HepG2 (cell line): Measurements from ENCODE around the gene CHRNB4. TPM values are rescaled to one million over a fixed set of nuclear protein-coding genes. Genes with fewer than 3 reads are reported as not detected.

Experiments used
- ARID5B ChIP-seq: IDR thresholded peaks from 2 replicates; pipeline ENCODE4 v1.4.0; 2020; ENCODE audit warnings: mild to moderate bottlenecking, missing genetic modification reagents
- ASH2L ChIP-seq: fragments of 300-600, 200-600 bp; sonication (generic); IDR thresholded peaks from 2 replicates; pipeline ENCODE4 v1.7.0; 2017; ENCODE audit warnings: low read depth, mild to moderate bottlenecking, moderate library complexity, mixed read lengths, low read length; ENCODE audit not compliant: insufficient read length
- BORCS8-MEF2B ChIP-seq: sonication (generic); formaldehyde crosslinking; IDR thresholded peaks from 2 replicates; pipeline ENCODE4 v1.8.0; 2022; ENCODE audit warnings: mild to moderate bottlenecking, missing genetic modification reagents
- ESRRA ChIP-seq: sonication (generic); formaldehyde crosslinking; IDR thresholded peaks from 2 replicates; pipeline ENCODE4 v1.5.1; 2020; ENCODE audit warnings: mild to moderate bottlenecking, low read depth, missing genetic modification reagents
- HNF4G ChIP-seq, 2 experiments: sonication (generic) in 1 of 2; formaldehyde crosslinking in 1 of 2; IDR thresholded peaks; 2 replicates each; pipeline versions ENCODE4 v1.4.0 to v1.6.1; 2011 to 2020; ENCODE audit warnings: borderline replicate concordance in 2 of 2, low read depth in 2 of 2, mild to moderate bottlenecking in 2 of 2, low read length in 1 of 2, missing genetic modification reagents in 1 of 2, moderate library complexity in 1 of 2
- NCOA1 ChIP-seq: sonication (generic); formaldehyde crosslinking; IDR thresholded peaks from 2 replicates; pipeline ENCODE4 v1.9.0; 2021; ENCODE audit warnings: missing genetic modification reagents
- NR2F1 ChIP-seq, 2 experiments: fragments of 450-650 bp in 1 of 2; formaldehyde crosslinking in 1 of 2; IDR thresholded peaks; 2 replicates each; pipeline versions ENCODE4 v1.5.0 to v1.6.1; 2016 to 2020; ENCODE audit warnings: mild to moderate bottlenecking in 1 of 2, missing compliant biosample characterization in 1 of 2, missing genetic modification reagents in 1 of 2, moderate library complexity in 1 of 2
- PAXIP1 ChIP-seq: sonication (generic); formaldehyde crosslinking; conservative IDR thresholded peaks from 2 replicates; pipeline ENCODE4 v1.4.0; 2020; ENCODE audit warnings: mild to moderate bottlenecking, missing genetic modification reagents, moderate library complexity
- SALL1 ChIP-seq: sonication (generic); formaldehyde crosslinking; IDR thresholded peaks from 2 replicates; pipeline ENCODE4 v1.8.0; 2022; ENCODE audit warnings: mild to moderate bottlenecking, missing genetic modification reagents
- SP4 ChIP-seq: sonication (generic); formaldehyde crosslinking; IDR thresholded peaks from 2 replicates; pipeline ENCODE4 v1.8.1; 2023; ENCODE audit warnings: mild to moderate bottlenecking, missing genetic modification reagents
- TBL1XR1 ChIP-seq: fragments of 150-350 bp; IDR thresholded peaks from 2 replicates; pipeline ENCODE4 v1.6.1; 2014; ENCODE audit warnings: borderline replicate concordance, low read length; ENCODE audit not compliant: partially characterized antibody
- TCF7 ChIP-seq: sonication (generic); IDR thresholded peaks from 2 replicates; pipeline ENCODE4 v1.6.1; 2016; ENCODE audit warnings: antibody characterized with exemption, low read depth
- ZFY ChIP-seq: sonication (generic); formaldehyde crosslinking; IDR thresholded peaks from 2 replicates; pipeline ENCODE4 v1.4.0; 2020; ENCODE audit warnings: missing genetic modification reagents
- ZNF232 ChIP-seq: sonication (generic); formaldehyde crosslinking; IDR thresholded peaks from 2 replicates; pipeline ENCODE4 v1.4.0; 2020; ENCODE audit warnings: missing genetic modification reagents, borderline replicate concordance
- ZNF34 ChIP-seq: sonication (generic); formaldehyde crosslinking; IDR thresholded peaks from 2 replicates; pipeline ENCODE4 v1.4.0; 2020; ENCODE audit warnings: mild to moderate bottlenecking, missing genetic modification reagents, borderline replicate concordance
- ZNF7 ChIP-seq: IDR thresholded peaks from 2 replicates; pipeline ENCODE4 v1.6.1; 2016; ENCODE audit warnings: missing biosample characterization, missing genetic modification reagents
- ZSCAN12 ChIP-seq: sonication (generic); formaldehyde crosslinking; IDR thresholded peaks from 2 replicates; pipeline ENCODE4 v1.9.0; 2021; ENCODE audit warnings: mild to moderate bottlenecking, missing genetic modification reagents
- polyA plus RNA-seq, 8 experiments: library from polyadenylated mRNA; depleted of rRNA in 3 of 8; stranded (reverse) in 7 of 8; unstranded in 1 of 8; fragments of >200 nt; fragmentation: Illumina TruSeq in 4 of 8; extraction: Trizol in 4 of 8; gene quantifications; 2 replicates each; pipeline versions ENCODE4 v1.2.1 to v1.2.3, GENCODE V29; 2011 to 2016; ENCODE audit warnings: low read depth in 4 of 8, missing spikeins in 1 of 8, mixed read lengths in 1 of 8; ENCODE audit not compliant: insufficient read depth in 1 of 8
- total RNA-seq, 5 experiments: library from RNA; depleted of rRNA; stranded (reverse); fragments of >200 nt; fragmentation: Illumina TruSeq; extraction: Trizol; gene quantifications; 2 replicates each; pipeline ENCODE4 v1.2.3, GENCODE V29; 2016; ENCODE audit warnings: low read depth in 1 of 5

The CHRNB4 gene
- total and polyA plus RNA-seq, 2 of the 13 experiments (the other 11 are each of a cell fraction or from before 2014, with no cell fraction given) = not detected

- TF ChIP-seq PAXIP1 (CRISPR knock-in tag) = peak; percentile 32; the same call in 1 of the 2 replicates
- no peak for TF ChIP-seq TBL1XR1
- TF ChIP-seq NCOA1 (CRISPR knock-in tag) = no peak
- 0 out of 2 replicates have a peak, but pooled peaks have one; percentile 28 for TF ChIP-seq ARID5B (CRISPR knock-in tag)
- peak; percentile 21; the same call in 1 of the 2 replicates for TF ChIP-seq SALL1 (CRISPR knock-in tag)
- peak; percentile 86 for TF ChIP-seq ZNF7 (CRISPR knock-in tag)
- TF ChIP-seq ZSCAN12 (CRISPR knock-in tag) = no peak
- peak; percentile 91 for TF ChIP-seq ESRRA (CRISPR knock-in tag)
- TF ChIP-seq ASH2L = no peak
- peak; percentile 51 for TF ChIP-seq HNF4G (IDR thresholded peaks at IDR 0.05; ENCODE audit: borderline replicate concordance, low read depth, low read length)
- TF ChIP-seq HNF4G (CRISPR knock-in tag; IDR thresholded peaks at IDR 0.05; ENCODE audit: borderline replicate concordance, low read depth) = 0 out of 2 replicates have a peak, but pooled peaks have one; percentile 12
- TF ChIP-seq ZNF34 (CRISPR knock-in tag) = no peak
- TF ChIP-seq TCF7 = no peak
- TF ChIP-seq BORCS8-MEF2B (CRISPR knock-in tag) = no peak
- TF ChIP-seq ZNF232 = no peak
- TF ChIP-seq ZFY = no peak
- 0 out of 4 replicates have a peak, but pooled peaks of 1 of the 2 experiments have one; percentile 28 for TF ChIP-seq NR2F1 (CRISPR knock-in tag; IDR thresholded peaks at IDR 0.05)
- no peak for TF ChIP-seq SP4 (CRISPR knock-in tag)
These were observed 26.7 kb upstream of the CHRNB4 start (continued) for GRCh38 chr15:78667578-78668236.
